CD4-positive, alpha-beta T cell (primary cell): ENCODE data around the gene SRSF2. TPM values are rescaled to one million over a fixed set of nuclear protein-coding genes. Genes with fewer than 3 reads are reported as not detected.

ENCODE experiments used
- ATAC-seq: fragments of 200-7000 bp; cut with Tn5 transposase; one replicate; pipeline ENCODE4 v1.10.0; 2022; ENCODE audit warnings: mild to moderate bottlenecking; ENCODE audit not compliant: poor library complexity
- CTCF ChIA-PET: fragments of 350-600 bp; sonication (Branson Sonifier 250); formaldehyde crosslinking; loops from one replicate; lab custom pipeline; 2021; ENCODE audit warnings: antibody characterized with exemption, inconsistent platforms; lab: Charles Lee
- POLR2A ChIA-PET: fragments of 350-600 bp; sonication (Branson Sonifier 250); formaldehyde crosslinking; loops from one replicate; lab custom pipeline; 2021; ENCODE audit warnings: antibody characterized with exemption, inconsistent platforms; lab: Charles Lee
- DNase-seq, 14 experiments: peaks; one replicate each; pipeline ENCODE4 v3.0.0-alpha.2; 2013 to 2020; ENCODE audit warnings: mixed read lengths in 2 of 14
- H3K27ac ChIP-seq, 2 donors: one replicate each; pipeline versions ENCODE4 v1.5.1 to v1.7.0; 2013; ENCODE audit warnings: low read length in 2 of 2, low read depth in 1 of 2, mild to moderate bottlenecking in 1 of 2
- H3K27me3 ChIP-seq, 2 experiments: 1 replicate in 1 of 2; 2 replicates in 1 of 2; pipeline versions ENCODE4 v1.6.1 to v1.7.0; 2013; ENCODE audit warnings: low read length in 2 of 2, control low read depth in 1 of 2, mild to moderate bottlenecking in 1 of 2, moderate library complexity in 1 of 2; ENCODE audit not compliant: insufficient read depth in 2 of 2, control insufficient read depth in 1 of 2
- H3K36me3 ChIP-seq: one replicate; pipeline ENCODE4 v1.6.1; 2013; ENCODE audit warnings: low read length, control low read depth; ENCODE audit not compliant: insufficient read depth
- H3K4me1 ChIP-seq: one replicate; pipeline ENCODE4 v1.6.1; 2013; ENCODE audit warnings: low read length, control low read depth; ENCODE audit not compliant: insufficient read depth
- H3K4me3 ChIP-seq: one replicate; pipeline ENCODE4 v1.5.1; 2013; ENCODE audit warnings: mild to moderate bottlenecking, low read length, moderate library complexity
- H3K9me3 ChIP-seq, 2 experiments: 1 replicate in 1 of 2; 2 replicates in 1 of 2; pipeline versions ENCODE4 v1.6.1 to v1.7.0; 2013; ENCODE audit warnings: low read length in 2 of 2, mild to moderate bottlenecking in 2 of 2, control low read depth in 1 of 2, moderate library complexity in 1 of 2; ENCODE audit not compliant: control insufficient read depth in 1 of 2, insufficient read depth in 1 of 2
- H3K27ac Mint-ChIP-seq: one replicate; pipeline ENCODE4 v1.8.0; 2020; ENCODE audit warnings: mixed read lengths
- H3K27me3 Mint-ChIP-seq: one replicate; pipeline ENCODE4 v1.8.0; 2021; ENCODE audit warnings: mixed read lengths
- H3K36me3 Mint-ChIP-seq: one replicate; pipeline ENCODE4 v1.8.0; 2021; ENCODE audit warnings: low read depth, mixed read lengths
- H3K4me1 Mint-ChIP-seq: one replicate; pipeline ENCODE4 v1.8.0; 2021; ENCODE audit warnings: low read depth, mixed read lengths
- H3K4me3 Mint-ChIP-seq: one replicate; pipeline ENCODE4 v1.8.0; 2020; ENCODE audit warnings: mild to moderate bottlenecking, mixed read lengths
- H3K9me3 Mint-ChIP-seq: one replicate; pipeline ENCODE4 v1.8.0; 2020; ENCODE audit warnings: mixed read lengths
- CTCF ChIP-seq: fragments of 200-600 bp; IDR thresholded peaks from one replicate; pipeline ENCODE4 v1.8.0; 2022; ENCODE audit warnings: antibody characterized with exemption, mild to moderate bottlenecking
- intact Hi-C, 2 experiments: fragments of 100-400 bp; cut with DNase I in 1 of 2; cut with micrococcal nuclease in 1 of 2; formaldehyde crosslinking; loops; one replicate each; pipeline versions ENCODE4 v1.15.1 to v1.9.0; 2023 to 2025; cut with DNase I, micrococcal nuclease
- total RNA-seq, 174 experiments: library from RNA in 2 of 174; stranded (reverse) in 2 of 174; gene quantifications; one replicate each; pipeline ENCODE4 v1.2.3 and lab custom pipeline; 2021 to 2026

The SRSF2 gene
- total RNA-seq, 2 experiments from 2014 or later, result 448 to 460 TPM

DNA sequence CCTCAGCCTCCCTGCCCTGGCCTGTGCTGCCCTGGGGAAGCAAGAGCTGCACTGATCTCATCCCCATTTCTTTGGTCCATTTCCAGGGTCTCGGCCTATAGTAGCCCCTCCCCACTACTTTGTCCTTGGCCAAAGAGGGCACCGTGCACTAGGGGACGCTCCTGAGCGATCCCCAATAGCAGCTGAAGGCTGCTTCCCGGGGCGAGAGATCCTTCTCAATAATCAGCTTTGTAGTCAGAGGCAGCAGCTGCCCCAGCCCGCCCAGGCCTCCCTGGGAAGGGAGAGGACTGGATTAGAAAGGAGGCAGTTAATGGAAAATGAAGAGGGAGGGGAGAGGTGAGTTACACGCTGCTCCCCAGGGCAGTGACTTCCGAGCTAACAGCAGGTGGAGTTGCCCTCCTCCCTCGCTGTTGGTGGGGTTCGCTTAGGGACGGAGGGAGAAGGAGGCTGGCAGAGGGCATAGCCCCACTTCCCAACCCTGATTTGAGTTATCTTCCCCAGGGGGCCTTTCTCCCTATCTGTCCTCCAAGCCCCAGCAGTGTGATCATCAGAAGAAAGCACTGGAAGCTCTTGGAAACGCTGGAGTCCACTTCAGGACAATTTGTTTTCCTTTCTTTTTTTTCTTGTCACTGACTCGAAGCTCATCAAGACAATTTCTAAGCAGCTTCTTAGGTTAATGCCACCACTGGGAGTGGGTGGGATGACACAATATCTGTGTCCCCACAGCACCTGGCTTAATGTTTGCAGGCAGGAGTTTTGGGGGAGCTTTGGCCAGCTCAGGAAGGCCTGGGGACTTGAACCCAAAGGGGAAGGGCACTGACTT lies 28.9 kb downstream of the SRSF2 start:
- Histone ChIP-seq H3K27me3 (no peaks in the 10 kb centered on the region), H3K4me3 (no peak overlapping the region), H3K4me1 (peaks cover 17% of the 10 kb centered on the region), H3K36me3 (peaks cover 5% of the 10 kb centered on the region), H3K9me3 (no peaks in the 10 kb centered on the region), H3K27ac (no peak overlapping the region)
- POLR2A ChIA-PET, result interaction anchor here (1.0 kb wide), 1 partner anchor 36 kb away, joined by 4 read pairs; no protein-coding TSS in a partner anchor
- DNase-seq (no peak), ATAC-seq (no peak)
- intact Hi-C loops, result no loop called here
- peaks cover 18% of the 10 kb centered on the region for H3K4me1 Mint-ChIP-seq
- H3K4me3 Mint-ChIP-seq, result peak overlapping the region; percentile 83
- H3K27me3 Mint-ChIP-seq, result no peaks in the 10 kb centered on the region
- no peak overlapping the region for H3K27ac Mint-ChIP-seq
- H3K36me3 Mint-ChIP-seq, result peaks cover under 1% of the 10 kb centered on the region
- CTCF ChIA-PET, result interaction anchor here (0.9 kb wide), 1 partner anchor 84 kb away, joined by 3 read pairs; no protein-coding TSS in a partner anchor
- no peaks in the 10 kb centered on the region for H3K9me3 Mint-ChIP-seq
- TF ChIP-seq CTCF, result no peak

DNA sequence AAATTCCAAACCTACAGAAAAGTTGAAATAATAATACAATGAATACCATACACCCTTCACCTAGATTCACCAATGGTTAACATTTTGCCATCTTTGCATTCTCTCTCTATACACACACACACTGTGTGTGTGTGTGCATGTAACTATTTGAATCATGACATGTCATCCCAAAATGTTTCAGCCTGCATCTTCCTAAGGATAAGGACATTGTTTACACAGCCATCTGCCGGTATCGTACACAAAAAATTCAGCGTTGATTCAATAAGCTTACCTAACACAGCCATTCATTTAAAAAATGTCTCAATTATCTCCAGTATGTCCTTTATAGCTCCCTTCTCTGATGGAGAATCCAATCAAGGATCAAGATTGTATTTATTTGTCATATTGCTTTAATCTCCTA lies 30.3 kb downstream of the SRSF2 start:
- Mint-ChIP-seq H3K27me3 (no peaks in the 10 kb centered on the region), H3K9me3 (no peaks in the 10 kb centered on the region), H3K4me1 (peaks cover 17% of the 10 kb centered on the region), H3K27ac (no peak overlapping the region), H3K36me3 (no peaks in the 10 kb centered on the region), H3K4me3 (peak overlapping the region; percentile 27)
- CTCF ChIA-PET, result interaction anchor here (0.6 kb wide), 1 partner anchor 1152 kb away, joined by 3 read pairs; no protein-coding TSS in a partner anchor
- H3K4me3 ChIP-seq, result no peak overlapping the region
- H3K9me3 ChIP-seq, result no peaks in the 10 kb centered on the region
- POLR2A ChIA-PET, result no interaction called here
- DNase-seq (no peak), ATAC-seq (no peak)
- H3K36me3 ChIP-seq, result no peaks in the 10 kb centered on the region
- intact Hi-C loops, result no loop called here
- no peak for TF ChIP-seq CTCF
- H3K27me3 ChIP-seq, result no peaks in the 10 kb centered on the region
- H3K4me1 ChIP-seq, result peaks cover 17% of the 10 kb centered on the region
- H3K27ac ChIP-seq, result no peak overlapping the region

DNA sequence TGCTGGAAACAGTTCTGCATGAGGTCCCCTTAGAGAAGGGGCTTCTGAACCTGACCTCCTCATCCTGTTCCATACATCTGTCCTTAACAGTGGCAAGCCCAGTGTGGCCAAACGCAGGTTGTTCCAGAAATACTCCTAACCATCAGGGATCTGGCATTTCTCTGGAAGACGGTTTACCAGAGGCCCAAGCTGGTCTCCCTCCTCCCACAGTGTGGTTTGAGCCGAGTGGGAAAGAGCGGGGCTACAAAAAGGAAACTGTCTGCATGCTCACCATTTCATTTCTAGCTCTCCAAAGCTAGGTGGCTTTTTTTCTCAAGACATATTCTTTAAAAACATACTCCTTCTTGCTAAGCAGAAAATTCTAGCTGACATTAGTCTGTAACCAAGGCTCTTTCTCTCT lies 32.3 kb downstream of the SRSF2 start:
- H3K4me3 Mint-ChIP-seq, result no peak overlapping the region
- H3K36me3 Mint-ChIP-seq, result no peaks in the 10 kb centered on the region
- Histone ChIP-seq H3K4me3 (no peak overlapping the region), H3K36me3 (no peaks in the 10 kb centered on the region), H3K27ac (no peak overlapping the region), H3K27me3 (no peaks in the 10 kb centered on the region), H3K4me1 (peaks cover 6% of the 10 kb centered on the region), H3K9me3 (no peaks in the 10 kb centered on the region)
- H3K4me1 Mint-ChIP-seq, result peaks cover 9% of the 10 kb centered on the region
- H3K27ac Mint-ChIP-seq, result no peak overlapping the region
- ChIA-PET CTCF (no interaction called here), POLR2A (no interaction called here)
- ATAC-seq (no peak), DNase-seq (no peak)
- H3K9me3 Mint-ChIP-seq, result no peaks in the 10 kb centered on the region
- no peak for TF ChIP-seq CTCF
- intact Hi-C loops, result no loop called here
- no peaks in the 10 kb centered on the region for H3K27me3 Mint-ChIP-seq
